ENCODE data around the gene GRIK3.

DNA sequence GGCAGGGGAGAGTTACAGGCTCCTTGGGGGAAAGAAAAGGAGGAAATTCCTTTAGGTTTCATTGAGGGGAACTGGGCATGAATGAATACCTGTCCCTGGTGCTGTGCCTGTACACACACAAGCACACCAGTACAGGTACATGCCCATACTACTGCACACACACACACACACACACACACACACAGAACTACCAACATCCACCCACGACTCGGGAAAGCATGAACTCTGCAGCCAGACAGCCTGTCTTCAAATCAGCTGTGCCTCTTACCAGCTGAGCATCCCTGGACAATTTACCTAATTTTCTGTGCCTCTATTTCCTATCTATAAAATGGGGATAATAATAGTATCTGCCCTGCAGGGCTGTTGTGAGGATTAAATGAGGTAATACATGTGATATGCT, 7.2 kb upstream of the GRIK3 start:
- TF ChIP-seq CTCF (IDR thresholded peaks at IDR 0.05) (no peak), POLR2A (IDR thresholded peaks at IDR 0.05) (no peak)
